GM21526 (cell line): Measurements from ENCODE around the gene ZMYND12.

Experiments used
- ATAC-seq: cut with Tn5 transposase; IDR thresholded peaks from one replicate; pipeline ENCODE4 v1.9.1; 2021; ENCODE audit warnings: moderate library complexity; ENCODE audit not compliant: unreplicated experiment, low FRiP score

The ZMYND12 gene

GRCh38 chr1:42399315-42400100 is 56.3 kb downstream of the ZMYND12 start:
- no peak for ATAC-seq

- ATAC-seq = no peak
Measured at GRCh38 chr1:42392967-42393848, 62.6 kb downstream of the ZMYND12 start.

- no peak for ATAC-seq
Measured at GRCh38 chr1:42392255-42392654, 63.6 kb downstream of the ZMYND12 start.

GRCh38 chr1:42386051-42386450 is 69.8 kb downstream of the ZMYND12 start:
- ATAC-seq = no peak

GRCh38 chr1:42385283-42385682 is 70.5 kb downstream of the ZMYND12 start:
- no peak for ATAC-seq

- no peak for ATAC-seq
Measured at GRCh38 chr1:42381280-42381673, 74.5 kb downstream of the ZMYND12 start.

GRCh38 chr1:42380586-42381279 is 75.1 kb downstream of the ZMYND12 start, which contains the start of gene RIMKLA:
Gene RIMKLA, plus strand, starts transcription at chr1:42380792. Its CDS starts 143 bp downstream, at chr1:42380935.
- ATAC-seq = peak; percentile 81
